PFSK-1 (cell line): Measurements from ENCODE around the gene GPD1.

Source experiments
- REST ChIP-seq, 2 experiments: IDR thresholded peaks; 2 replicates each; pipeline versions ENCODE4 v1.6.1 to v1.8.0; 2011 to 2012; ENCODE audit warnings: low read depth in 2 of 2, low read length in 2 of 2, control low read depth in 1 of 2, inconsistent platforms in 1 of 2, mild to moderate bottlenecking in 1 of 2, moderate library complexity in 1 of 2; ENCODE audit not compliant: insufficient read depth in 1 of 2
- SIN3A ChIP-seq: IDR thresholded peaks from 2 replicates; pipeline ENCODE4 v1.6.1; 2012; ENCODE audit warnings: mild to moderate bottlenecking, low read length, moderate library complexity, borderline replicate concordance; ENCODE audit not compliant: insufficient read depth
- TAF1 ChIP-seq: IDR thresholded peaks from 2 replicates; pipeline ENCODE4 v1.6.1; 2012; ENCODE audit warnings: low read length, control low read depth, borderline replicate concordance; ENCODE audit not compliant: insufficient read depth

GRCh38 chr12:50065726-50066310 is 38.0 kb upstream of the GPD1 start:
- TF ChIP-seq SIN3A (no peak), REST (IDR thresholded peaks at IDR 0.05; ENCODE audit: insufficient read depth in 1 of 2, low read depth in 2 of 2, low read length in 2 of 2) (no peak), TAF1 (no peak)
